ENCODE results near the gene GALM. TPM values are rescaled to one million over a fixed set of nuclear protein-coding genes. Genes with fewer than 3 reads are reported as not detected.

GALM gene
- total RNA-seq, 1 experiment from 2014 or later, result 10.0 TPM

- no peak overlapping the region for H3K4me3 Mint-ChIP-seq
- Histone ChIP-seq H3K4me2 (ENCODE audit: insufficient read depth, insufficient read length, low read length) (no peak overlapping the region), H2AFZ (ENCODE audit: low read length) (no peak overlapping the region), H2BK15ac (ENCODE audit: low read depth, low read length) (no peak overlapping the region), H3K4ac (ENCODE audit: low read depth, low read length) (no peak overlapping the region), H3K23ac (ENCODE audit: insufficient read length, low read depth, low read length) (no peak overlapping the region), H3K79me2 (ENCODE audit: insufficient read depth, low read length) (no peaks in the 10 kb centered on the region), H3K9me3 (ENCODE audit: control insufficient read depth, low read depth, low read length) (no peaks in the 10 kb centered on the region), H2BK12ac (ENCODE audit: insufficient read length, low read depth, low read length) (no peak overlapping the region), H3K27ac (ENCODE audit: insufficient read length, low read depth, low read length) (no peak overlapping the region), H4K91ac (ENCODE audit: insufficient read length, low read depth, low read length) (no peak overlapping the region), H4K5ac (ENCODE audit: insufficient read length, low read depth, low read length) (no peak overlapping the region), H2BK20ac (ENCODE audit: low read depth, low read length, poor library complexity, severe bottlenecking) (no peak overlapping the region), H3K56ac (ENCODE audit: insufficient read length, low read depth, low read length) (no peak overlapping the region), H3K27me3 (ENCODE audit: insufficient read depth, low read length) (no peaks in the 10 kb centered on the region), H3K79me1 (ENCODE audit: insufficient read depth, low read depth, low read length, poor library complexity, severe bottlenecking) (no peaks in the 10 kb centered on the region), H3K23me2 (ENCODE audit: insufficient read length, low read depth, low read length, poor library complexity, severe bottlenecking) (no peaks in the 10 kb centered on the region), H4K20me1 (ENCODE audit: control insufficient read depth, insufficient read depth, insufficient read length) (no peaks in the 10 kb centered on the region), H2BK120ac (ENCODE audit: low read depth, low read length, poor library complexity, severe bottlenecking) (no peak overlapping the region), H3K18ac (ENCODE audit: insufficient read length, low read depth, low read length) (no peak overlapping the region), H3K14ac (ENCODE audit: insufficient read depth, low read length) (no peak overlapping the region), H4K8ac (replicated peaks; ENCODE audit: insufficient read length, low read depth, low read length) (no peak overlapping the region), H3T11ph (ENCODE audit: low read length) (no peak overlapping the region), H3K4me1 (ENCODE audit: insufficient read depth, low read length) (no peaks in the 10 kb centered on the region; the same call in 1 of the 2 replicates), H2BK5ac (ENCODE audit: insufficient read length, low read length) (no peak overlapping the region), H3K9ac (ENCODE audit: extremely low read depth, insufficient read length, low read length) (no peak overlapping the region), H2AK5ac (ENCODE audit: insufficient read length, low read length) (no peak overlapping the region)
- peaks cover 15 to 19% of the 10 kb centered on the region in 2 experiments for H3K4me1 Mint-ChIP-seq
- no peaks in the 10 kb centered on the region for H3K9me3 Mint-ChIP-seq
- H3K27me3 Mint-ChIP-seq (ENCODE audit: low read depth), result no peaks in the 10 kb centered on the region
- no peak overlapping the region for H3K27ac Mint-ChIP-seq
- TF ChIP-seq CTCF (conservative IDR thresholded peaks at IDR 0.05), result no peak
- no peak for DNase-seq
- H3K36me3 Mint-ChIP-seq (ENCODE audit: insufficient read depth in 1 of 3, low read depth in 3 of 3), result peaks cover 5 to 11% (median 9%) of the 10 kb centered on the region in 3 experiments; a peak in 5 of 7 replicates
- no CpG with 5 or more reads among the region's 2 CpGs for WGBS (ENCODE audit: extremely low coverage, insufficient read length, low lambda C conversion rate)
Observed at GRCh38 chr2:38671946-38672345, 6.0 kb downstream of the GALM start.

All from H9 (cell line).